Measurements from ENCODE around the gene KLRK1. TPM values are rescaled to one million over a fixed set of nuclear protein-coding genes. Genes with fewer than 3 reads are reported as not detected.
"Not testable (repeated sequence)": the region's sequence is repeated elsewhere in the genome, so short reads cannot be mapped to it uniquely, and the experiment has no call there.

The KLRK1 gene
- total RNA-seq, 2 experiments from 2014 or later = 112 to 114 TPM

DNA sequence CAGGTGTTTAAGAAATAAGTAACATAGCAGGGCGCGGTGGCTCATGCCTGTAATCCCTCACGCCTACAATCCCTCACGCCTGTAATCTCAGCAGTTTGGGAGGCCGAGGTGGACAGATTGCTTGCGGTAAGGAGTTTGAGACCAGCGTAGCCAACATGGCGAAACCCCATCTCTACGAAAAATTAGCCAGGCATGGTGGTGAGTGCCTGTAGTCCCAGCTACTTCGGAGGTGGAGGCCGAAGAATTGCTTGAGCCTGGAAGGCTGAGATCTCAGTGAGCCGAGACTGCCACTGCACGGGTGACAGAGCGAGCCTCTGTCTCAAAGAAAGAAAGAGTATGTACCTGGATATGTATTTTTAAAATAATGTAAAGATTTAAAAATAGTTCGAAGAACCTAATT lies 6.3 kb upstream of the KLRK1 start:
- not testable (repeated sequence) for H3K9me3 Mint-ChIP-seq, H3K27me3 Mint-ChIP-seq, DNase-seq
- Mint-ChIP-seq H3K27ac (peak overlapping the region; percentile 98), H3K36me3 (peaks cover 15% of the 10 kb centered on the region), H3K4me1 (peaks cover 71% of the 10 kb centered on the region), H3K4me3 (peak overlapping the region; percentile 2)

DNA sequence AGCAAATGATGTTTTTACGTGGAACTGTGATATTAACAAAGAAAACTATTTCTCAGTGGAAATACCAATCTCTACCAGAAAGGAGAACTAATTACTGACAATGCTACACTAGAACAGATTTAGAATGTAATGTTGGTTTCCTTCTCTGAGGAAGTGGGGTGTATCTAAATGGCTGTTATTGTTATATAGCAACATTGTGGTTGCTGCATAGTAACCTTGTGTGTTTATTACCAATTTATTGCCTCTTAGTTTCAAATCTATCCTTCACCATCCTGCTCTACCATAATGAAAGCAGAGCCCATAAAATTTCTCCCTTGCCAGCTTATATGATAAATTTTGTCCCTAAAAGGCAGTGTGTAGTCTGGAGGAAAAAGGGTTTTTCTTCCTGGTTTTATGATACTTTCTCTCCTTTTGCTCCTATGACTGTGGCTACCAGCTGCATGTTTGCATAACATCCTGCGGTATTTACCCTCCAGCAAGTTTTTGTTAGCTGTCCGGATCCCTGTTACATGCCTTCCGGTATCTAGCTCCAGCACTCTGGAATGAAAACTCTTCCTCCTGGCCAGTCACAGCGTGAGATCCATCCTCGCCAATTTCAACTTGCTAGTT lies 5.7 kb upstream of the KLRK1 start:
- peak overlapping the region; percentile 98 for H3K27ac Mint-ChIP-seq
- no peak for DNase-seq
- no peaks in the 10 kb centered on the region for H3K27me3 Mint-ChIP-seq
- peak overlapping the region; percentile 80 for H3K4me3 Mint-ChIP-seq
- peaks cover 69% of the 10 kb centered on the region for H3K4me1 Mint-ChIP-seq
- H3K9me3 Mint-ChIP-seq = peaks cover 2% of the 10 kb centered on the region
- peaks cover 12% of the 10 kb centered on the region for H3K36me3 Mint-ChIP-seq

- DNase-seq = peak; percentile 50
- peaks cover 71% of the 10 kb centered on the region for H3K4me1 Mint-ChIP-seq
- H3K27ac Mint-ChIP-seq = peak overlapping the region; percentile 98
These were observed 4.8 kb upstream of the KLRK1 start for GRCh38 chr12:10394531-10395152.

GRCh38 chr12:10393291-10393690 lies 3.5 kb upstream of the KLRK1 start:
- Mint-ChIP-seq H3K4me1 (peaks cover 67% of the 10 kb centered on the region), H3K27ac (peak overlapping the region; percentile 96), H3K27me3 (no peaks in the 10 kb centered on the region), H3K36me3 (peaks cover 12% of the 10 kb centered on the region), H3K4me3 (peak overlapping the region; percentile 50), H3K9me3 (no peaks in the 10 kb centered on the region)
- DNase-seq = no peak

More at GRCh38 chr12:10394531-10395152, 4.8 kb upstream of the KLRK1 start:
- H3K4me3 Mint-ChIP-seq = peak overlapping the region; percentile 80
- H3K27me3 Mint-ChIP-seq, H3K36me3 Mint-ChIP-seq, H3K9me3 Mint-ChIP-seq: not testable (repeated sequence)

- H3K27me3 Mint-ChIP-seq = no peaks in the 10 kb centered on the region
- H3K9me3 Mint-ChIP-seq = no peaks in the 10 kb centered on the region
- peak overlapping the region; percentile 96 for H3K27ac Mint-ChIP-seq
- peak overlapping the region; percentile 72 for H3K4me3 Mint-ChIP-seq
- peaks cover 60% of the 10 kb centered on the region for H3K4me1 Mint-ChIP-seq
- peak; percentile 50 for DNase-seq
- peaks cover 16% of the 10 kb centered on the region for H3K36me3 Mint-ChIP-seq
These were observed 2.6 kb upstream of the KLRK1 start for GRCh38 chr12:10392394-10392930.

GRCh38 chr12:10390991-10391390 lies 1.1 kb upstream of the KLRK1 start:
- Mint-ChIP-seq H3K36me3 (peaks cover 24% of the 10 kb centered on the region), H3K4me1 (peaks cover 60% of the 10 kb centered on the region), H3K4me3 (peak overlapping the region; percentile 42), H3K27ac (peak overlapping the region; percentile 81)
- H3K9me3 Mint-ChIP-seq, H3K27me3 Mint-ChIP-seq, DNase-seq: not testable (repeated sequence)

DNA sequence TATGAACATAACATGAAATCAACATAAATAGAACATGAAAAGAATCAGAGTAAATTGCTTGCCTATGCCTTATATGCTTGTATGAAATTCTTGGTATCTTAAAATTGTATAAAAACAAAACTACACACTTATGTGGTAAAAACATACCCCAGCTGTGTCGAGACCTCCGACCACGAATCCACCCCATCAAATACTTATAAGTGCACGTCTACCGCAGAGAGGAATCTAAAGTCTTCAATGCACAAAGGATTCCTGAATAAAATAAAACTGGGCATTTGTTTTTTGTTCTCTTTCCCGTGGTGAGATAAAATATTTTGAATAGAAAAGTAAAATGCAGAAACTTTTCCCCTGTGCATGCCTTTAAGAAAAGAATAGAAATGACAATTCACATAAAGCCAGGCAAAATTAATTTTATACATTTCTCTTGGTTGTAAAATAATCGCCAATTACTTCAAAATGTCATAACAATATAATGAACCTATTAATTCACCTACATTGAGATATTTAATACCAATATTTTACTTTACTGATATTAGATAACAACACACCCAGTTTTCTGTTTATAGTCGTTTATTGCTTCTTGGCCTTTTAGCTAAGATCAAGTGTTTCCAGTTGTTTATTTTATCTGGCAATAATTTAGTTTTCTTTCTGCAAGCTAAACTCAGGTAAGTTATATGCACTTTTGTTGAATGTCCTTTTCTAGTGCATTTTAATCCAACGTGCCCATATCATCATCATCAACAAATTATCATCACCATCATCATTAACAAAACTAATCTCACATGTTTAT lies 1.0 kb downstream of the KLRK1 start:
- Mint-ChIP-seq H3K36me3 (peaks cover 44% of the 10 kb centered on the region), H3K4me1 (peaks cover 59% of the 10 kb centered on the region), H3K4me3 (peak overlapping the region; percentile 88), H3K27me3 (no peaks in the 10 kb centered on the region), H3K27ac (peak overlapping the region; percentile 96), H3K9me3 (peaks cover 5% of the 10 kb centered on the region)
- no peak for DNase-seq

- Mint-ChIP-seq H3K4me1 (peaks cover 57% of the 10 kb centered on the region), H3K27ac (peak overlapping the region; percentile 96), H3K4me3 (peak overlapping the region; percentile 88), H3K36me3 (peaks cover 54% of the 10 kb centered on the region)
- H3K9me3 Mint-ChIP-seq, H3K27me3 Mint-ChIP-seq, DNase-seq: not testable (repeated sequence)
These were observed 2.3 kb downstream of the KLRK1 start for GRCh38 chr12:10387498-10387897.

DNA sequence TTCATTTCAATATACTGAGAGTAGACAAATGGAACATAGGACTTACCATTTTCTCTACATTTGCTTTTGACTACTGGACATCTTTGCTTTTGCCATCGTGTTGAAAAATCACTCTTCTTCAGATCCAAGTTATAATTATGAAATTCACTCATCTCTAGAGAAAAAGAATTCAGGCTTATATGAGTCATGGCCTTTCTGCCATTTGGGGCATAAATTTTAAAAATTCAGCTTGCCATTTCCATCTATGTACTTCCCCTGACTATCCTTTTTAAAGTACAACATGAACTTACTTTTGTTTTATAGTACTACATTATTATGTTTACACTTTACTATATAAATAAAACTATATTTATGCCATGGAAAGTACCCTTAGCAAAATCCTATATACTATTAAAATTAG lies 3.0 kb downstream of the KLRK1 start:
- Mint-ChIP-seq H3K4me3 (peak overlapping the region; percentile 88), H3K27ac (peak overlapping the region; percentile 96), H3K9me3 (peaks cover 5% of the 10 kb centered on the region), H3K4me1 (peaks cover 56% of the 10 kb centered on the region), H3K36me3 (peaks cover 60% of the 10 kb centered on the region), H3K27me3 (no peaks in the 10 kb centered on the region)
- DNase-seq = no peak

GRCh38 chr12:10385166-10385613 lies 4.7 kb downstream of the KLRK1 start:
- Mint-ChIP-seq H3K4me3 (peak overlapping the region; percentile 88), H3K27ac (peak overlapping the region; percentile 90), H3K27me3 (no peaks in the 10 kb centered on the region), H3K9me3 (peaks cover 6% of the 10 kb centered on the region), H3K4me1 (peaks cover 62% of the 10 kb centered on the region), H3K36me3 (peaks cover 77% of the 10 kb centered on the region)
- no peak for DNase-seq

DNA sequence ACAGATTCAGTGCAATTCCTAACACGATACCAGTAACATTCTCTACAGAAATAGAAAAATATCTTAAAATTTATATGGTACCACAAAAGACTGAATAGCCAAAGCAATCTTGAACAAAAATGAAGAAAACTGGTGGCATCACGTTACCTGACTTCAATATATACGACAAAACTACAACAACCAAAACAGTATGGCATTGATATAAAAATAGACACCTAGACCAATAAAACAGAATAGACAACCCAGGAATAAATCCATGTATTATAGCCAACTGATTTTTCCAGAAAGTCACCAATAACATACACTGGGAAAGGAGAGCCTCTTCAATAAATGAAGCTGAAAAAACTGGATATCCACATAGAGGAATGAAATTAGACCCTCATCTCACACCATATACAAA lies 5.7 kb downstream of the KLRK1 start:
- no peaks in the 10 kb centered on the region for H3K27me3 Mint-ChIP-seq
- DNase-seq = no peak
- peaks cover 6% of the 10 kb centered on the region for H3K9me3 Mint-ChIP-seq
- H3K27ac Mint-ChIP-seq = peak overlapping the region; percentile 90
- H3K36me3 Mint-ChIP-seq = peaks cover 79% of the 10 kb centered on the region
- H3K4me1 Mint-ChIP-seq = peaks cover 64% of the 10 kb centered on the region
- H3K4me3 Mint-ChIP-seq = peak overlapping the region; percentile 88

DNA sequence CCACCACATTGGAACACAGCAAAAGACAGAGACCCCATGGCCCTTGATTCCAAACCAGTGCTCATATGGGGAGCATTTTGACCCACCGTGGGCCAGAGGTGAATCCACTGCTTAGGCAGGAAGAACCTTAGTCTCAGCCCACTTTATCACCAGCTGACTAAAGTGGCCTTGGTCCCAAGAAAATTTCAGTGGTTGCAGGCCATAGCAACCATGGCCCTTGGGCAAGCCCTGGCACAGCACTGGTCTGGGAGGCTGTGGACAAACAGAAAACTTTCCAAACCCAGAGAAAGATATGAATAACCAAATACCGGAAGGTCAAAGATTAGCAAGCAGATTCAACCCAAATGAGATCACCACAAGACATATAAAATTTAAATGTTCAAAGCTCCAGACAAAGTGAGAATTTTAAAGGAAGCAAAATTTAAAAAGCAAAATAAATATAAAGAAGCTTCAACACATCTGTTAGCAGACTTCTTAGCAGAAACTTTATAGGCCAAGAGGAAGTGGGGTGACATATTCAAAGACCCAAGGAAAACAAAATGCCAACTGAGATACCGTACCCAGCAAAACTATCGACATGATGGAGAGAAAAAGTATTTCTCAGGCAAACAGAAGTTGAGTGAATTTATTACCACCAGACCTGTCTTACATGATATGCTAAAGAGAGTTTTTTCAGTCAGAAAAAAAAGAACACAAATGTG lies 7.8 kb downstream of the KLRK1 start:
- peaks cover 6% of the 10 kb centered on the region for H3K9me3 Mint-ChIP-seq
- peak overlapping the region; percentile 88 for H3K4me3 Mint-ChIP-seq
- DNase-seq = no peak
- no peaks in the 10 kb centered on the region for H3K27me3 Mint-ChIP-seq
- H3K36me3 Mint-ChIP-seq = peaks cover 83% of the 10 kb centered on the region
- H3K27ac Mint-ChIP-seq = peak overlapping the region; percentile 96
- H3K4me1 Mint-ChIP-seq = peaks cover 77% of the 10 kb centered on the region

GRCh38 chr12:10378737-10379136 lies 11.1 kb downstream of the KLRK1 start:
- Mint-ChIP-seq H3K4me3 (peak overlapping the region; percentile 40), H3K27ac (peak overlapping the region; percentile 84), H3K4me1 (peaks cover 72% of the 10 kb centered on the region), H3K36me3 (peaks cover 80% of the 10 kb centered on the region)
- not testable (repeated sequence) for H3K9me3 Mint-ChIP-seq, H3K27me3 Mint-ChIP-seq
- peak; percentile 56 for DNase-seq

DNA sequence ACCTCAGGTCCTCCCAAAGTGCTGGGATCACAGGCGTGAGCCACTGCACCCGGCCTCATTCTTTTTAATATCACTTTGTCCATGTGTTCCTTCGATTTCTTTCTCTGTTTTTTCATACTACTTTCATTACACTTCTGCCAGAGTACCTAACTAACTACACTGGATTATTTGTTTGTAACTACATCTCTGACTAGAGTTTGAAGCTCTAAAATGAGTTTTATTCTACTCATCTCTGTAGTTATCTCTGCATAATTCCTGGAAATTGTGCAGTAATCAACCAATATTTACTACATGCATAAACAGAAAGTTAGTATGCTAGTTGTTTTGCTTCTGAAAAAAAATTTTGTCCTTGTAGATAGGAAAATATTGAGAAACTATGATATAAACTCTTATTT lies 15.2 kb downstream of the KLRK1 start:
- Mint-ChIP-seq H3K27me3 (no peaks in the 10 kb centered on the region), H3K27ac (peak overlapping the region; percentile 93), H3K4me1 (peaks cover 75% of the 10 kb centered on the region), H3K4me3 (peak overlapping the region; percentile 66), H3K9me3 (peaks cover 2% of the 10 kb centered on the region), H3K36me3 (peaks cover 78% of the 10 kb centered on the region)
- DNase-seq = no peak

Measured in activated naive CD8-positive, alpha-beta T cell treated with anti-CD3 and anti-CD28 coated beads for 36 hours (primary cell).